Tibial nerve (tissue), 4 donors: ENCODE results near the gene AKAP6. TPM values are rescaled to one million over a fixed set of nuclear protein-coding genes. Genes with fewer than 3 reads are reported as not detected.

ENCODE experiments used
- DNase-seq, 2 donors: peaks; one replicate each; pipeline ENCODE4 v3.0.0-alpha.2; 2019; ENCODE audit warnings: low spot score in 2 of 2
- H3K27ac ChIP-seq, 4 donors: fragments of 200-600 bp; sonication (generic) in 3 of 4; one replicate each; pipeline ENCODE4 v1.5.1; 2017 to 2019; ENCODE audit warnings: mild to moderate bottlenecking in 1 of 4
- H3K27me3 ChIP-seq, 2 donors: fragments of 200-600 bp; sonication (generic) in 1 of 2; one replicate each; pipeline versions ENCODE4 v1.5.1 to v1.6.0; 2017 to 2019
- H3K36me3 ChIP-seq, 3 donors: fragments of 200-600 bp; sonication (generic); one replicate each; pipeline ENCODE4 v1.5.1; 2018 to 2019
- H3K4me1 ChIP-seq, 4 donors: fragments of 200-600 bp; sonication (generic) in 3 of 4; one replicate each; pipeline ENCODE4 v1.5.1; 2017 to 2019
- H3K4me3 ChIP-seq, 4 donors: fragments of 200-600 bp; sonication (generic) in 3 of 4; one replicate each; pipeline ENCODE4 v1.5.1; 2017 to 2019; ENCODE audit warnings: mild to moderate bottlenecking in 1 of 4, moderate library complexity in 1 of 4
- H3K9me3 ChIP-seq, 4 donors: fragments of 200-600 bp; sonication (generic) in 3 of 4; one replicate each; pipeline ENCODE4 v1.5.1; 2017 to 2019
- EP300 ChIP-seq, 2 donors: sonication (generic); formaldehyde crosslinking; IDR thresholded peaks; one replicate each; pipeline ENCODE4 v1.6.1; 2017; ENCODE audit warnings: antibody characterized with exemption in 2 of 2, mild to moderate bottlenecking in 1 of 2
- POLR2A ChIP-seq, 2 donors: fragments of 450-650 bp; IDR thresholded peaks; one replicate each; pipeline ENCODE4 v1.6.1; 2017; ENCODE audit warnings: antibody characterized with exemption in 2 of 2, mild to moderate bottlenecking in 2 of 2, moderate library complexity in 2 of 2
- WGBS, 2 donors: methylation state at CpG; one replicate each; pipeline ENCODE4 v1.1.5; 2018; 5-methylcytosine and 5-hydroxymethylcytosine counted together
- total RNA-seq, 4 donors: library from RNA; depleted of rRNA; stranded (reverse); fragments of >200 nt; gene quantifications; one replicate each; pipeline ENCODE4 v1.1.0, GENCODE V29; 2016
- TF ChIP-seq, protein P1 (sequence below), 5 experiments: fragments of 200-600 bp in 3 of 5; fragments of 450-650 bp in 2 of 5; sonication (generic) in 3 of 5; IDR thresholded peaks; one replicate each; pipeline ENCODE4 v1.5.1; 2016 to 2019; ENCODE audit warnings: antibody characterized with exemption in 5 of 5, mild to moderate bottlenecking in 3 of 5, moderate library complexity in 2 of 5

Gene AKAP6
- total RNA-seq, 4 donors from 2014 or later: 2.1 to 10.7 (median 5.2) TPM

DNA sequence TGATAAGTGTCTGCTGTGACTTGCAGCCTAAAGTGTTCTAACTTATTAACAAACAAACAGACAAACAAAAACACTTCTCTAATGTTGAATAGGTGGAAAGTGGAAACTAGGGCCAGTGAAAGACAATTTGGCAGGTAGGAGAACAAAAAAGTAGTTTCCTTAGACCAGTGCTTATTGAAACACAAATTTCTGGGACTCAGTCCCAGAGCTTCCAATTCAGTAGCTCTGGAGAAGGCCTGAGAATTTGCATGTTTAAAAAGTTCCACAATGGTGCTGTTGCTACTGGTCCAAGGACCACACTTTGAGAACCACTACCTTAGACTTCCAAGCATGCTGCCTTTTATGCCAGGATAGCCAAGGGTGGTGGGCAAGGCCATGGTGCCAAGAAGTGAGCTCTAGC is 67.8 kb downstream of the AKAP6 start:
- DNase-seq: no peak
- no peaks in the 10 kb centered on the region for H3K9me3 ChIP-seq
- TF ChIP-seq EP300 (IDR thresholded peaks at IDR 0.05) (no peak), POLR2A (IDR thresholded peaks at IDR 0.05) (no peak)
- TF ChIP-seq, protein P1, sequence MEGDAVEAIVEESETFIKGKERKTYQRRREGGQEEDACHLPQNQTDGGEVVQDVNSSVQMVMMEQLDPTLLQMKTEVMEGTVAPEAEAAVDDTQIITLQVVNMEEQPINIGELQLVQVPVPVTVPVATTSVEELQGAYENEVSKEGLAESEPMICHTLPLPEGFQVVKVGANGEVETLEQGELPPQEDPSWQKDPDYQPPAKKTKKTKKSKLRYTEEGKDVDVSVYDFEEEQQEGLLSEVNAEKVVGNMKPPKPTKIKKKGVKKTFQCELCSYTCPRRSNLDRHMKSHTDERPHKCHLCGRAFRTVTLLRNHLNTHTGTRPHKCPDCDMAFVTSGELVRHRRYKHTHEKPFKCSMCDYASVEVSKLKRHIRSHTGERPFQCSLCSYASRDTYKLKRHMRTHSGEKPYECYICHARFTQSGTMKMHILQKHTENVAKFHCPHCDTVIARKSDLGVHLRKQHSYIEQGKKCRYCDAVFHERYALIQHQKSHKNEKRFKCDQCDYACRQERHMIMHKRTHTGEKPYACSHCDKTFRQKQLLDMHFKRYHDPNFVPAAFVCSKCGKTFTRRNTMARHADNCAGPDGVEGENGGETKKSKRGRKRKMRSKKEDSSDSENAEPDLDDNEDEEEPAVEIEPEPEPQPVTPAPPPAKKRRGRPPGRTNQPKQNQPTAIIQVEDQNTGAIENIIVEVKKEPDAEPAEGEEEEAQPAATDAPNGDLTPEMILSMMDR (IDR thresholded peaks at IDR 0.05): no peak

DNA sequence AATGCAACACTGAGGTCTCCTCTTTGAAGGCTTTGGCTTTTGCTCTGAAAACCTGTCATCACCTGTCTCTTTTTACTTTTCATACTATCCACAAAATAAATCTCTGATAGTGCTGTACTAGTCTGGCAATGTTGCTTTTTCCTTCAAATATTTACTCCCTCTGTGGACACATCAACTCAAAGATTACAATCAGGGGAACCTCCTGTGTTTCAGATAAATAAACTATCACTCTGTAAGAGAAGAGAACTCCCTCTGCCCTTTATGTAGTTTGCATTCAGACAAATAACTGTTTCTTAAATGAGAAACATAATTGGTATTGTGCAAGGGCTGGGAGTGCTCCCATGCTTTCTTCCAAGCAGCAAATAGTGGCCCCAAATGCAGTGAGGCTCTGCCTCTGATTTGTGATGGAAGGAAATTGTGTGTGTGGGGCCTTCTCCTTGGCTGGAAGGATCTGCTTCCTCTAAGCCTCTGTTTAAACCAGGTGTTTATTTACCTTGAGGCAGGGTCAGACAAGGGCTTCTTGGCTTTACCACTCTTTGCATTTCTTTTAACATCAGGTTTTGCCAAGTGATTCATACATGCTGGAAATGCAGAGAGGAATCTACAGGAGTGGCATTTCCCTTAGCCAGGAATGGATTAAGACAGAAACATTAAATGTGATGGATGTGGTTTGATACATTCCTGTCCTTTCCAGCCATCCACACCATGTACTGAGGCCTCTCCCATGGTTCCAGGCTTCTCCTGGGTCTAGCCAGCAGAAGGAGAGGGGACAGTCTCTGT is 69.0 kb downstream of the AKAP6 start:
- no peaks in the 10 kb centered on the region for H3K4me1 ChIP-seq
- H3K4me3 ChIP-seq: no peak overlapping the region
- no peak overlapping the region for H3K27ac ChIP-seq
- no peaks in the 10 kb centered on the region for H3K27me3 ChIP-seq
- no peak for TF ChIP-seq EP300 (IDR thresholded peaks at IDR 0.05)
- no peak for TF ChIP-seq POLR2A (IDR thresholded peaks at IDR 0.05)
- TF ChIP-seq, protein P1 (IDR thresholded peaks at IDR 0.05): no peak
- H3K9me3 ChIP-seq: no peaks in the 10 kb centered on the region
- no peak for DNase-seq
- no peaks in the 10 kb centered on the region for H3K36me3 ChIP-seq

More for the DNA sequence above, 67.8 kb downstream of the AKAP6 start:
- Histone ChIP-seq H3K27me3 (no peaks in the 10 kb centered on the region), H3K4me3 (no peak overlapping the region), H3K36me3 (no peaks in the 10 kb centered on the region), H3K27ac (no peak overlapping the region), H3K4me1 (no peaks in the 10 kb centered on the region)

DNA sequence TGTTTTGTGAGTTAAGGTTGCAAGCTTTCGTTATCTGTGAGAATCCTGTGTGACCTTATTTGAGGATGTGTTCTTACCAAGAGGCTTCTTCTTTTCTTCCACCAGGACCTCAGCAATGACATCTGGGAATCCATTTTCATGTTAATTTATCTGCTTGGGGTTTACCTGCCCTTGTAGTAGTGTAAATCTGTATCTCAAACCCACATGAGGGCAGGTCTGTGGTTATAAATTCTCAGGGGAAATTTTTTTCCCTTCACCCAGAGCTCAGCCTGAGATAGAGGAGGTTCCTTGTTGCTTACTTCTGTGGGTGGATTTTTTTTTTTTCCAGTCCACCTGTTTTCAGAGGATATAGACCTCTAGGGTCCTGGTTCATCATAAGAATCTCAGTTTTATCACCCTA is 70.8 kb downstream of the AKAP6 start:
- 90 to 94% methylated on average over 1 of the region's 1 CpG for WGBS, 2 donors
- H3K9me3 ChIP-seq: no peaks in the 10 kb centered on the region
- H3K4me3 ChIP-seq: no peak overlapping the region
- DNase-seq: no peak
- no peak for TF ChIP-seq EP300 (IDR thresholded peaks at IDR 0.05)
- TF ChIP-seq, protein P1 (IDR thresholded peaks at IDR 0.05): no peak
- TF ChIP-seq POLR2A (IDR thresholded peaks at IDR 0.05): no peak
- no peaks in the 10 kb centered on the region for H3K4me1 ChIP-seq
- H3K27ac ChIP-seq: no peak overlapping the region
- no peaks in the 10 kb centered on the region for H3K27me3 ChIP-seq
- no peaks in the 10 kb centered on the region for H3K36me3 ChIP-seq

GRCh38 chr14:32400480-32400879 is 71.4 kb downstream of the AKAP6 start:
- no peak for DNase-seq
- 97 to 100% methylated on average over 1 of the region's 1 CpG for WGBS, 2 donors
- H3K36me3 ChIP-seq: no peaks in the 10 kb centered on the region

DNA sequence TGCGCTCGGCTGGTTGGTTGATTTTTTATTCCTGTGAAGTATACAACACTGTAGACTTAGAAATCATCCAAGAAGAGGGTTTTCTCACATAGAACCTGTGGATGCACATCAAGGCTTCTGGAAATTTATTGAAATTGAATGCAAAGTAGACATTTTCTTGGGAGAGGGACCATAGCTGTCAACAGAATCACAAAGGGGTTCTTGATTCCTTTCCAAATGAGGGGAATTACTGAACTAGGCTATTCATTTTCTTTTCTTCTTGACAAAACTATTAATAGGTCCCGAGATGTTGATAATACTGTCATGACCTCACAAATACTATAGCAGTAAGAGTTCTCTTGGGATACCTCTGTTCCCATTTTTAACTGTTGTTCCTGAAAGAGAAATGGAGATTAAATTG is 73.9 kb downstream of the AKAP6 start:
- H3K36me3 ChIP-seq: no peaks in the 10 kb centered on the region
- 82 to 86% methylated on average over 3 of the region's 3 CpGs for WGBS, 2 donors
- H3K9me3 ChIP-seq: no peaks in the 10 kb centered on the region
- peaks cover 0 to 3% (median 0%) of the 10 kb centered on the region in 4 donors for H3K4me1 ChIP-seq
- H3K27me3 ChIP-seq: no peaks in the 10 kb centered on the region
- TF ChIP-seq POLR2A (IDR thresholded peaks at IDR 0.05) (no peak), EP300 (IDR thresholded peaks at IDR 0.05) (no peak)
- TF ChIP-seq, protein P1 (IDR thresholded peaks at IDR 0.05): no peak
- no peak for DNase-seq
- no peak overlapping the region for H3K27ac ChIP-seq
- no peak overlapping the region for H3K4me3 ChIP-seq

More at GRCh38 chr14:32400480-32400879, 71.4 kb downstream of the AKAP6 start:
- Histone ChIP-seq H3K27ac (no peak overlapping the region), H3K4me1 (no peaks in the 10 kb centered on the region), H3K9me3 (no peaks in the 10 kb centered on the region), H3K27me3 (no peaks in the 10 kb centered on the region), H3K4me3 (no peak overlapping the region)
- TF ChIP-seq POLR2A (IDR thresholded peaks at IDR 0.05): no peak
- TF ChIP-seq, protein P1 (IDR thresholded peaks at IDR 0.05): no peak
- no peak for TF ChIP-seq EP300 (IDR thresholded peaks at IDR 0.05)
